Mucosa of gallbladder (tissue), 1 donor: ENCODE results near the gene ZDHHC6. TPM values are rescaled to one million over a fixed set of nuclear protein-coding genes. Genes with fewer than 3 reads are reported as not detected.
"Not testable (repeated sequence)": the region's sequence is repeated elsewhere in the genome, so short reads cannot be mapped to it uniquely, and the experiment has no call there.

Source experiments
- DNase-seq: peaks from one replicate; pipeline ENCODE4 v3.0.0-alpha.2; 2020; ENCODE audit warnings: low spot score
- total RNA-seq: library from RNA; stranded (reverse); gene quantifications from one replicate; pipeline ENCODE4 v1.2.1, GENCODE V29; 2021
- donor health status: DM: no; HTN: no; CAD: no.

ZDHHC6 gene
- total RNA-seq, 1 donor from 2014 or later: 34.2 TPM

DNA sequence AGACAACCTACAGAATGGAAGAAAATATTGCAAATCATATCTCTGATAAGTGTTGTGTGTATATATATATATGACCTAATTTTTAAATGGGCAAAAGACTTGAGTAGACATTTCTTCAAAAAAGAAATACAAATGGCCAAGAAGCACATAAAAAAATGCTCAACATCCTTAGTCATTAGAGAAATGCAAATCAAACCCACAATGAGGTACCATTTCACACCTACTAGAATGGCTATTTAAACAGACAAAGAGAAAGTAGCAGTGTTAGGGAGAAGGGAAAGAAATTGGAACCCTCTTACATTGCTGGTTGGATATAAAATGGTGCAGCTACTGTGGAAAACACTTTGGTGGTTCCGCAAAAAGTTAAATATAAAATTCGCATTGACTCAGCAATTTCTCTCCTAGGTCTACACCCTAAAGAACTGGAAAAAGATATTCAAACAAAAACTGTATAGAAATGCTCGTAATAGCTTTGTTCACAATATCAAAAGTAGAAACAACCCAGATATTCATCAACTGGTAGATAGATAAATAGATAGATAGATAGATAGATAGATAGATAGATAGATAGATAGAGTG lies 56.5 kb downstream of the ZDHHC6 start:
- DNase-seq: no peak

DNA sequence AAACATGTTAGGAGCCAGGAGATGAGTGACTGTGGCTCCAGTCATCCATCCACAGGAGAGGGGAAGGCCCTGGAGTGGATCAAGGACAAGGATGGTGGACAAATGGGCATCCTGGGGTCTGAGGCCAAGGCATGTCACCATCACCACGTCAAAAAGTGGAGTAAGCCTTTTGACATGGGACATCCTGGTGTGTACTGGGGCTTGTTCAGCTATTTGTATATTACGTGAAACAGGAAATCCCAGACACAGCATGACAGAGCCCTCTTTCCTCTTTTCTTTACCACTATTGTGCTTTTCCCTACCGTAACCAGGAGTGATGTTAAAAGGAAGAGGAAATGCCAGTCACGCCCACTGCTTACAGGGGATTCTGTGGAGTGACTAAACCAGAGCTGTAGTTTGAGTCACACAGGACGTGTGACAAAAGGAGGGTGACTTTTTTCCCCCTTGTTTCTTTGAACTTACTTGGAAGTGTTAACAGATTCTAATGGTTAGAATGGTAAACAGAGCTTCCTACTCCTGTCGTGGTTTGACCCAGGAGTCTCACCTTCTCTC lies 57.4 kb downstream of the ZDHHC6 start:
- DNase-seq: no peak

DNA sequence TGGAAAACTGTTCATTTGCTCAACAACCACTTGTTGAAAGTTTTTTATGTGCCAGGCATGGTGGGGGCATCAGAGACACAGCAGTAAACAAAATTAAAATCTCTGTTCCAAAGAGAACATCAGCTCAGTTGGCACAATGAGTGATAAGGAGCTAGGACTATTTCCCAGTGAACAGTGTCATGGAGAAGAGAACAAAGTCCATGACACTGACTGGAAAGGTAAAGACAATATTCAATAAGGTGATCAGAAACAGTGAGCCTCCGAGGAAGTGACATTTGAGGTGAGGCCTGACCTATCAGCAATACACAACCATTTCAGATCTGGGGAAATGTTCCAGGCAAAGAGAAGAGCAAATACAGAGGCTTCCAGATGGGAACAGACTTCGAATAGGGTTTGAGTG lies 58.2 kb downstream of the ZDHHC6 start:
- no peak for DNase-seq

DNA sequence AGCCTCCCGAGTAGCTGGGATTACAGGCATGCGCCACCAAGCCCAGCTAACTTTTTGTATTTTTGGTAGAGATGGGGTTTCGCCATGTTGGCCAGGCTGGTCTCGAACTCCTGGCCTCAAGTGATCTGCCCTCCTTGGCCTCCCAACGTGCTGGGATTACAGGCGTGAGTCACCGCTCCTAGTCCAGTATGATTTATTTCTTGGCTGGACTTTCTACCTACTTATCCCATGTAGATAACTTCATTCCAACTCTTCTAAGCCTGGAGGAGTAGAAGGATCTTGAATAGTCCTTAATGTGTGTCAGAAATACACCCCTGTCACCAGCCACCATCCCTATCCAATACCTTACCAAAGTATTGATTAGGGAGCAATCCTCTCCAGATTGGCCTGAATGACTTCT lies 58.7 kb downstream of the ZDHHC6 start:
- DNase-seq: not testable (repeated sequence)

DNA sequence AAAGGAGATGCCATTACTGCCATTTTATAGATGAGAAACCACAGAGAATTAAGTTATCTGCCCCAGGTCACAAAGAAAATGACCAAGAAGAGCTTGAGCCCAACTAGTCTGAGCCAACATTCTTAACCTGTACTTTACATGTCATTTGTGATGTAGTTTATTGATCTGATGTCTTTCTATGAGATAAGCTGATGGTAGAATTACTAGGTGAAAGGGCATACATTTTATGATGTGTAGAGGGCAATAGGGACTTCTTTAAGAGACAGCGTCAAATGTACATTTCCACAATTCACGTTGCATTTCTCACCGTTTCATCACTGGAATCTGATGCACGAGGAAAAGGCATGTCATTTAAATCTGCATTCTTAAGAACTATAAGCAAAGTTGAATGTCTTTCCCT lies 61.5 kb downstream of the ZDHHC6 start:
- no peak for DNase-seq

DNA sequence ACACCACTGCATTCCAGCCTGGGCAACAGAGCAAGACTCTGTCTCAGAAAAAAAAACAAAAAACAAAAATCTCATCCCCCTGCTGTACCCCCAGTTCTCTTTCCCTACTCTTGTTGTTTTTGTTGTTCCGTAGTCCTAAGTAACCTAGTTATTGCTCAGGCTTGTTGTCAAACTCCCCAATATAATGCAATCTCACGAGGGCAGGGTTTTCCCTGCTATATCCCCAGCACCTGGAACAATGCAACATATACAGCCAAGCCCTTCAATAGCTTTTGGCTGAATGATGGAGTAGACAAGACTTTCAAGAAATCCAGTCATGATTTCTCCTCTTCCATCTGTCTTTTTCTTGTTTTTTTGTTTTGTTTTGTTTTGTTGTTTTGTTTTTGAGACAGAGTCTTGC lies 62.6 kb downstream of the ZDHHC6 start:
- DNase-seq: no peak

DNA sequence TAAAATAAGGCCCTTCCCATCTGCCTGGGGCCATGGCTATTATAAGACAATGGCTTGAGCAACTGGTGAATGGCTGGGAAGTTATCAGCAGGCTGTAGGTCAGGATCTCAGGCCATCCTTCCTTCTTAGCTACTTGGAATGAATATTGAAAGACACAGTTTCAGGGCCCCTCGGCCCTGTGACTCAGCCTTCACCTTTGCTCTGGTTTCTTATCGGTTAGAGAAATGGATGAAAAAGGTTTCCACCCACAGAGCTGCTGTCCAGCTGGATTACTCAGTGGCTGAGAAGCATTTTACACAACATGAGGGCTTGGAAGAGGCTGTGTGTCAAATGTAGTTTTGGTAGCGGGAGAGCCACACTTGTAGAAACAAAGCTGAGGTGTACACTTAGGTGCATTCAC lies 63.4 kb downstream of the ZDHHC6 start:
- DNase-seq: no peak

DNA sequence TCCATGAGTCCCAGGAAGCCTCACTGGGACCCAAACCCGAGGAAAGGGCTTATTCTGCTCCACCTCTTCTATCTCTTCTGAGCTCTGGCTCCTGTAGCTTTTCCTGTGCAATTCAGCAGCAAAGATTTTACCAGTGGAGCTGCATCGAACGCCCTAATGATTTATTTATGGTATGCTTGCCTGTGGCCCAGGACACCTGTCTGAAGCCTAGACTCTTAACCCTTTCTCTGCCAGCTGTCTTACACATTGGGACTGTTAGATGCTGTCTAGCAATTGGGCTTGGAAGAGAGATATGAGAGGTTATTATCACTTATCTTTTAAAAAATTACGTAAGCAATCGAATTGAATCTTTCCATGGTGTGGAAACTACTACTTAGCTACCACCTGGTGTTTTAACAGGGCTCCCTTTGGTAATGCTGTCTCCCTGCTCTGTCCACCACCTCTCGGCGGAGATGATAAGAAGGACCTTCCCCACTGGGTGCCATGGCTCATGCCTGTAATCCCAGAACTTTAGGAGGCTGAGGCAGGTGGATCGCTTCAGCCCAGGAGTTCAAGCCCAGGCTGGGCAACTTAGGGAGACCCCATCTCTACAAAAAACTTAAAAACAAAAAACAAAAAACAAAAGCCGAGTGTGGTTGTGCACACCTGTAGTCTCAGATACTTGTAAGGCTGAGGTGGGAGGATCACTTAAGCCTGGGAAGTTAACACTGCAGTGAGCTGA lies 64.0 kb downstream of the ZDHHC6 start:
- DNase-seq: no peak

Other genes with a start within 250 kb of the ZDHHC6 start
- not detected for gene TECTB, start 163.5 kb downstream of the ZDHHC6 start, total RNA-seq
- 34.1 TPM for gene ACSL5, start 72.8 kb downstream of the ZDHHC6 start, total RNA-seq
- gene VTI1A, start 301 bp upstream of the ZDHHC6 start, total RNA-seq: 28.1 TPM